ENCODE data around the gene SYN1.

The SYN1 gene

DNA sequence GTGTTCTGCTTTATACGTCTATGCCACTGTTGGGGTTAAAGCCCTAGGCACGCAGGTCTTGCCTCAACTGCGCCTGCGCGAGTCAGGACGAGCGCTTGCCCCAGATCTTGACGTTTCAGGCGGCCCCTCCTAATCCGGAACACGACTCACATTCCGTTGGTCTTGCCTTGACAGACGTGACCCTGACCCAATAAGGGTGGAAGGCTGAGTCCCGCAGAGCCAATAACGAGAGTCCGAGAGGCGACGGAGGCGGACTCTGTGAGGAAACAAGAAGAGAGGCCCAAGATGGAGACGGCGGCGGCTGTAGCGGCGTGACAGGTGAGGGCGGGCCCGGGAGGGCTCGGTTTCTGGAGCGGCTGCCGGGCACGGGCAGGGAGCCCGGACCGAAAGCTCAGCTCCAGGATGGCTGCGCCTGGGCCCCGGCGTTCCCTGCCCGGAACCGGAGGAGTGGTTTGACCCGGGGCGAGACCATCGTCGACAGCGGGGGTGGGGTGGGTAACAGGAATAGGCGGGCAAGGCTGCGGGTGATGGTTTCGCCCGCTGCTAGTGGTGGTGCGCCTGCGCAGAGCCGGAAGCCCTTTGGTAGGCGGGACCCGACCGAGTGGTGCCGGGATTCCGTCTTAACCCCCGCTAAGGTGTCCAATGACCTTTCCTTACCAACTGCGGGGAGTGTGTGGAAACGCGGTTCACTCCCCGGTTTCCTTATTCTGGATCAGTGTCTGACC lies 58.6 kb downstream of the SYN1 start, which contains the start of gene ARAF:
Gene ARAF (plus strand): TSS at position 272 of the 725 bp plus-strand sequence. CDS start 1,763 bp downstream, outside the sequence.
- peak; percentile 80 for TF ChIP-seq TAF1 (IDR thresholded peaks at IDR 0.05; ENCODE audit: low read depth)
- TF ChIP-seq TCF12 (IDR thresholded peaks at IDR 0.05; ENCODE audit: low read depth) = no peak
- TF ChIP-seq CEBPB (IDR thresholded peaks at IDR 0.05) = no peak
- TF ChIP-seq TEAD4 (IDR thresholded peaks at IDR 0.05) = peak; percentile 21; the same call in 1 of the 2 replicates
- peak; percentile 39; the same call in 1 of the 2 replicates for TF ChIP-seq CREB1 (IDR thresholded peaks at IDR 0.05; ENCODE audit: low read depth)
- peak; percentile 70 for TF ChIP-seq MAX (IDR thresholded peaks at IDR 0.05)
- TF ChIP-seq EGR1 (IDR thresholded peaks at IDR 0.05) = 0 out of 2 replicates have a peak, but pooled peaks have one; percentile 14
- peak; percentile 85 for TF ChIP-seq YY1 (IDR thresholded peaks at IDR 0.05; ENCODE audit: low read depth)
- TF ChIP-seq RAD21 (IDR thresholded peaks at IDR 0.05; ENCODE audit: low read depth) = no peak

DNA sequence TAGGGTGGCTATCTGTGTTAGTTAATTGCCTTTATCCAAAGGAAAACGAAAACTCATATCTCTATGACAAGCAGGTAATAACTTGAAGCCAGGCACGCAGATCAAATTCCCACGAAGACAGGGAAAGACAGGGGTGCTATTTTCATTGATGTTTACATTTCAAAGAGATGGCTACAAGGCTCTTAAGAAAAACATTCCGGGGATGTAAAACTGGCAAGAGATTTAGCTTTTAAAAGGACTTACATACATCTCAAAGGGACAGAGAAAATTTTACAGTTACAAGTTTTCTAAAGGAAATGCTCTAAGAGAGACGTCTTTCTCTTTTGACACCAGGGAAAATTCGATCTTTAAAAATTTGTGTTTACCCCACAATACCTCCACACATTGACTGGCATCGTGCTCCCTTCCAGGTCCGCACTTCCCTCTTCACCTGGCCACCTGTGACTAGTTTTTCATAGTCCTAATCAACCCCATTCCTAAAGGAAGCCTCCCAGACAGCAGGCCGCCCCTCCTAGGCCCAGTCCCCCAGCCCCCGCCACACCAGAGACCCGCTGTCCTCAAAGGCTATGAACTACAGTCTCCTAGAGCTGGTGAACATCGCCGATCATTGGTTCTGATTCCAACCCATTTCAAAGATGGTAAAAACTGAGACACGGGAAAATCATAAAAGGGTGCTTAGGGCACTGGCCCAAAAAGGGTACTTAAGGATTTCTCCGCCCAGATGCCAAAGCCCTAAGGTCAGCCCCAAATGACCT lies 59.3 kb downstream of the SYN1 start:
- TF ChIP-seq ZBTB7A (IDR thresholded peaks at IDR 0.05; ENCODE audit: low read depth) (no peak), USF1 (IDR thresholded peaks at IDR 0.05) (no peak), CREB1 (IDR thresholded peaks at IDR 0.05; ENCODE audit: low read depth) (no peak), FOXM1 (IDR thresholded peaks at IDR 0.05; ENCODE audit: borderline replicate concordance, low read depth) (no peak), EGR1 (IDR thresholded peaks at IDR 0.05) (no peak), MAX (IDR thresholded peaks at IDR 0.05) (no peak), TAF1 (IDR thresholded peaks at IDR 0.05; ENCODE audit: low read depth) (no peak), TCF12 (IDR thresholded peaks at IDR 0.05; ENCODE audit: low read depth) (no peak), REST (IDR thresholded peaks at IDR 0.05; ENCODE audit: low read depth) (no peak)

DNA sequence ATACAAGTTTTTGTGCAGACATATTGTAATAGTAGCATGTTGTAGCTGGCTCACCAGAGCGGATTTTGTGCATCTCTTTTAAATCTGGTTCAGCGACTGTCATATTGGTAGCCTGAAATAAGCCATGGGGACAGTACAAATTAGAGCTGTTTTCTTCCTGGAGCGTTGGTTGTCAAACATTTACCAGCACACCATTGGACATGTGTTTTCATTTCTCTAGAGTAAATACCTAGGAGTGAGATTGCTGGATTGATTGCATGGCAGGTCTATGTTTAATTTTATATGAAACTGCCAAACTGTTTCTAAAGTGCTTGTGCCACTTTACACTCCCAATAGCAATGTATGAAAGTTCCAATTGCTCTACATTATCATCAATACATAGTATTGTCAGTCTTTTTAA lies 61.2 kb downstream of the SYN1 start:
- TF ChIP-seq YY1 (IDR thresholded peaks at IDR 0.05; ENCODE audit: low read depth) = no peak
- no peak for TF ChIP-seq TAF1 (IDR thresholded peaks at IDR 0.05; ENCODE audit: low read depth)
- no peak for TF ChIP-seq FOXM1 (IDR thresholded peaks at IDR 0.05; ENCODE audit: borderline replicate concordance, low read depth)
- TF ChIP-seq NFIC (IDR thresholded peaks at IDR 0.05) = no peak
- no peak for TF ChIP-seq TEAD4 (IDR thresholded peaks at IDR 0.05)
- TF ChIP-seq MAX (IDR thresholded peaks at IDR 0.05) = no peak
- TF ChIP-seq USF1 (IDR thresholded peaks at IDR 0.05) = no peak
- no peak for TF ChIP-seq TCF12 (IDR thresholded peaks at IDR 0.05; ENCODE audit: low read depth)
- no peak for TF ChIP-seq EP300 (IDR thresholded peaks at IDR 0.05; ENCODE audit: borderline replicate concordance)
- no peak for TF ChIP-seq CEBPB (IDR thresholded peaks at IDR 0.05)
- TF ChIP-seq EGR1 (IDR thresholded peaks at IDR 0.05) = no peak
- TF ChIP-seq REST (IDR thresholded peaks at IDR 0.05; ENCODE audit: low read depth) = no peak
- no peak for TF ChIP-seq ZBTB7A (IDR thresholded peaks at IDR 0.05; ENCODE audit: low read depth)
- no peak for TF ChIP-seq CREB1 (IDR thresholded peaks at IDR 0.05; ENCODE audit: low read depth)
- no peak for TF ChIP-seq RAD21 (IDR thresholded peaks at IDR 0.05; ENCODE audit: low read depth)

DNA sequence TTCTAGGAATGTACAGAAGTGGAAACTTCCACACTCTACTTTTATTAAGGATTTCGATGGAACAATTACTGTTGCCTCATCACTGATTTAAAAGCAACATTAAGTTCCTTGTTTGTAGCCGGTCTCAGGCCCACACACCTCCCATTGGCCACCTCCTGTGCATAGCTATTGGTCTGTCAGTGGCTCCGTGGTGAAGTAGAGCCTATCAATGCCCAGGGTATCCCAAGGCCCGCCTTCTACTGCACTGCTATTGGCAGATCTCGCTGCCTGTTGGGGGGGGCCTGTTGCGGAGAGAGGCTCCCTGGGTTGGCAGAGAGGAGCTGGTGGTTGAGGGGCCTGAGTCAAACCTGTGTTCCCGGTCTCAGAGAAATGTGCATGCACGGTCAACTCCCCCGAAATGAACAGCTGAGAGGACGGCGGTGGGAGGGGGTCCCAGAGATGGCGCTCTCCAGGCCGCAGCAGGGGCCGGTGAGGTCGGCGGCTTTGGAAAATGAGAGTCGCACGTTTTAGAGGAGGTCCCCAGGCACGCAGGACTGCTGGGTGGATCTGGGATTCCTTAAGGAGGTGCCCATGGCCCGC lies 63.5 kb downstream of the SYN1 start:
- TF ChIP-seq NFIC (IDR thresholded peaks at IDR 0.05) (no peak), TAF1 (IDR thresholded peaks at IDR 0.05; ENCODE audit: low read depth) (peak; percentile 54), TEAD4 (IDR thresholded peaks at IDR 0.05) (no peak), FOXM1 (IDR thresholded peaks at IDR 0.05; ENCODE audit: borderline replicate concordance, low read depth) (no peak), USF1 (IDR thresholded peaks at IDR 0.05) (no peak), MAX (IDR thresholded peaks at IDR 0.05) (0 out of 2 replicates have a peak, but pooled peaks have one; percentile 16)

All from Ishikawa (cell line).